Upper lobe of left lung (tissue), 4 donors: ENCODE results near the gene ANAPC2.

Experiments
- EP300 ChIP-seq, 4 donors: sonication (generic); formaldehyde crosslinking; IDR thresholded peaks; one replicate each; pipeline ENCODE4 v1.5.1; 2017; ENCODE audit warnings: antibody characterized with exemption in 4 of 4, control low read depth in 2 of 4
- POLR2A ChIP-seq, 4 donors: fragments of 450-650 bp; IDR thresholded peaks; one replicate each; pipeline ENCODE4 v1.5.1; 2016 to 2017; ENCODE audit warnings: antibody characterized with exemption in 4 of 4, mild to moderate bottlenecking in 2 of 4
- POLR2AphosphoS5 ChIP-seq, 2 donors: sonication (generic); formaldehyde crosslinking; IDR thresholded peaks; one replicate each; pipeline ENCODE4 v1.5.1; 2017; ENCODE audit warnings: antibody characterized with exemption in 2 of 2

GRCh38 chr9:137227054-137227852 lies 38.9 kb upstream of the ANAPC2 start, which contains the start of gene RNF224:
- TF ChIP-seq POLR2A (IDR thresholded peaks at IDR 0.05) (peak in 1 of 4 donors; percentile 57), EP300 (IDR thresholded peaks at IDR 0.05) (peak in 1 of 4 donors; percentile 58), POLR2AphosphoS5 (IDR thresholded peaks at IDR 0.05) (peak; percentile 52 to 61)
